Inflammatory macrophage (primary cell): ENCODE data around the gene ZGRF1.
"Not testable (repeated sequence)": the region's sequence is repeated elsewhere in the genome, so short reads cannot be mapped to it uniquely, and the experiment has no call there.

Source experiments
- DNase-seq, 2 donors: peaks; one replicate each; pipeline ENCODE4 v3.0.0-alpha.2; 2020 to 2022

The ZGRF1 gene

DNA sequence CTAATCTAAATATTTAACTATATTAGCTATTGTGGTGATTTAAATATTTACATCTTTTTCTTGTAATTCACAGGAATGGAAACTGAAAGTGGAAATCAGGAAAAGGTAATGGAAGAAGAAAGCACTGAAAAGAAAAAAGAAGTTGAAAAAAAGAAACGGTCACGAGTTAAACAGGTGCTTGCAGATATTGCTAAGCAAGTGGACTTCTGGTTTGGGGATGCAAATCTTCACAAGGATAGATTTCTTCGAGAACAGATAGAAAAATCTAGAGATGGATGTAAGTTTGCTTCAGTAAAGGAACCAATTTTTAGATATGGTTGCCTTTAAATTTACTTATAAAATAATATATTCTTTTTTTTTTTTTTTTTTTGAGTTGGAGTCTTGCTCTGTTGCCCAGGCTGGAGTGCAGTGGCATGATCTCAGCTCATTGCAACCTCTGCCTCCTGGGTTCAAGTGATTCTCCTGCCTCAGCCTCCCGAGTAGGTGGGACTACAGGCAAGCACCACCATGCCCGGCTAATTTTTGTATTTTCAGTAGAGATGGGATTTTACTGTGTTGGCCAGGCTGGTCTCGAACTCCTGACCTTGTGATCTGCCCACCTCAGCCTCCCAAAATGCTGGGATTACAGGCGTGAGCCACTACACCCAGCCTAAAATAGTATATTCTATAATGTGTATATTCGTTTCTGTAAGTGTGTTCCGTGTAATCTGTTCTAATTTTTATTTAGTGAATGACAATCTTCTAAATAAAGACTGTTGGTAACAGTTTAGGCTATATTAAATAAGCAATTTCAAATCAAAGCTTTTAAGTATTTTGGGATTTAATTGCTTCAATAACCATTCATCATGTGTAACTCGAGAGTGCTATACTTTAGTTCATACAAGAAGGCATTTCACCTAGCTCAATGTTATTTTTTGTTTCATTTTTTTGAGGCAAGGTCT is 8.2 kb upstream of the ZGRF1 start:
- not testable (repeated sequence) for DNase-seq

DNA sequence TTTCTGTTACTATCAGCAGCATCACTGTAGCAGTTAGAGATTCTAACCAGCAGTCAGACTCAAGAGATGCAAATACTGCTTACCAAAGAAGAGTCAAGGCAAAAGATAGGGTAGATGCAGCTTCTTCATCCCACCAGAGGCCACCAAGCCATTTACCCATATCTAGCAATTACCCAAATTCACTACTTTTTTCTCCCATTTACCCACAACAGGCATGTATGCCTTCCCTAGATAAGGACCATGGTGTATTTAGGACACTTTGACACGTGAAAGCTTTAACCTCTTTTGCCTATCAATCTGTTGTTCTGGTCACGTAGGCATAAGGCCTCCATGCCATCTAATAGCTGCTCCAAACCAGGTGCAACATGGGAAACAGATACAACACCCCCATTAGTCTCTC is 5.8 kb upstream of the ZGRF1 start:
- no peak for DNase-seq

DNA sequence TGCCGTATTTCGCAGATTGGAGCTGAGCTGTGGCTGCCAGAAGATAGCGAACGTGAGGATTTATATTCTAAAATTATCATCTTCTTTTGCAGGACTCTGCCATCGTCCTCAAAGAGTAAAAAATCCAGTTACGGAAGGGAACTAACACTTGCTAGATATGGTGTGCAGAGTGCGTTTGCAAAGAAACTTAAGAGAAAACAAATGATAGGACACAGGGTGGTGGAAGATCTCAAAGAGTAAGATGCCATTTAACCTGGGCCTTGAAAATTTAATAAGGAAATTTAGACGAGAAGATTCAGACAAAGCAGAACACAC is 800 bp upstream of the ZGRF1 start:
- DNase-seq, result no peak

DNA sequence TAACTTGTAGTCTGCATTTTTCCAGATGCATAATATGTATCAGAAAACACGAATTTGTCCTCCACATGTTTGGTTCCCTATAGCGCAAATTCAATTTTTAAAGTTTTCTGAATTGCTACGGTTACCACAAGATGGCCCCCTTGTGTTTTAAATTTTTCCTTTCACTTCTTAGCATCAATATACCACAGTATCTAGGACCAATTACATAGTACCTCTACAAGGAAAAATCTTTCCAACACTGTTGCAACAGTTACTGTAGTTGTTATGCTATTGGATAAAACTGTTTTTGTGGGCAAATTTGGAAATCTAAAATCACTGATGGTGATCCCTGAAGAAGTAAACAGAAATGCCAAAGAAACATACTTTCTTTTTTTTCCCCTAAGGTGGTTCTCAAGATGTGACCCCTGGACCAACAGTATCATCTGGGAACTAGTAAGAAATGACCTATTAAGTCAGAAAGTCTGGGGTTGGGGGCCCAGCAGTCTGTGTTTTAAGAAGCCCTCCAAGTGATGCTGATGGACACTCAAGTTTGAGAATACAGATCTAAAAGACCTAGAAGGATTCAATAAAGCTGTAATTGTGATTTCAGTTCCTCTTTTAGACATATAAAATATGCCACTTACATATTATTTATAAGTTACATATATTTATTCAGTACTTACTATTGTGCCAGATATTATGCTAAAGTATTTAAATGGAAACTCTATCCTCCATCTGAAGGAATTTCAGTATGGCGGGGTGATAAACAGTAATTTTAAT is 3.1 kb downstream of the ZGRF1 start:
- peak; percentile 2 to 38 for DNase-seq

DNA sequence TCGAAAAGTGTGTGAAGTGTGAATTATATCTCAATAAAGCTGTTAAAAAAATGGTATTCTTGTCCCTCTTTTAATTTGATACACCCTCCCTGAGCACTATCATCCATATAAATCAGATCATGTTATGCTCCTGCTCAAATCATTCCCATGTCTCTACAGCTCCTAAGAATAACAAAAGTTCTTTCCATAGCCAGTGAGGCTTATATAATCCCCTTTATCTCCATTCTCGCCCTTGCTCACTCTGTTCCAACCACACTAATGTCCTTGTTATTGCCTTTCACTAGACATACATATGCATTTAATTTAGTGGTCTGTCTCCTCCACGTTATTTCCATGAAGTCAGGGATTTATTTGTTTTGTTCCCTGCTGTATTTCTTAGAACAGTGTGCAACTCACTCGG is 10.5 kb downstream of the ZGRF1 start:
- no peak for DNase-seq

DNA sequence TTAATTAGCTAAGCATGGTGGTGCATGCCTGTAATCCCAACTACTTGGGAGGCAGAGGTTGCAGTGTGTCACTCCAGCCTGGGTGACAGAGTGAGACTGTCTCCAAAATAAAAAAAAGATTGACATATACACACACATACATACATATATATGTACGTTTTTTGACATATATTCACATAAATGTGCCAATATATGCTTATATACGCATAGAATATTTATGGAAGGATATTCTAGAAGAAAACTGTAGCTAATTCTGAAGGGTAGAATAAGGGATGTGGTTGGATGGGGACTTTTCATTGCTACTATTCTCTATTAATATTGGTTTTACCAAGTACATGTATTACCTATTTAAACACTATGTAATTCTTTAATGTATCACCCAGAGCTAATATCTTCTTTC is 19.7 kb downstream of the ZGRF1 start:
- DNase-seq, result no peak

DNA sequence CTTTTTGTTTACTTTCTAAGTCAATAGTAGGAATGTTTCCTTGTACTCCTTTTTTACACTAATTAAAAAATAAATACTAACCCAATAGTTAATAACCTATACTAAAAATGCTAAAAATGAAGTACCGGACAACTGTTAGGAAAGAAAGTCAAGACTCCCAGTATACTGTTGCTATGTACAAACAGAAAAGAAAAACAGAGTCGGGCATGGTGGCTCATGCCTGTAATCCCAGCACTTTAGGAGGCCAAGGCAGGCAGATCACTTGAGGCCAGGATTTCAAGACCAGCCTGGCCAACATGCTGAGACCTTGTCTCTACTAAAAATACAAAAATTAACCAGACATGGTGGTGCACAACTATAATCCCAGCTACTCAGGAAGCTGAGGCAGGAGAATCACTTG is 23.9 kb downstream of the ZGRF1 start:
- DNase-seq, result not testable (repeated sequence)

DNA sequence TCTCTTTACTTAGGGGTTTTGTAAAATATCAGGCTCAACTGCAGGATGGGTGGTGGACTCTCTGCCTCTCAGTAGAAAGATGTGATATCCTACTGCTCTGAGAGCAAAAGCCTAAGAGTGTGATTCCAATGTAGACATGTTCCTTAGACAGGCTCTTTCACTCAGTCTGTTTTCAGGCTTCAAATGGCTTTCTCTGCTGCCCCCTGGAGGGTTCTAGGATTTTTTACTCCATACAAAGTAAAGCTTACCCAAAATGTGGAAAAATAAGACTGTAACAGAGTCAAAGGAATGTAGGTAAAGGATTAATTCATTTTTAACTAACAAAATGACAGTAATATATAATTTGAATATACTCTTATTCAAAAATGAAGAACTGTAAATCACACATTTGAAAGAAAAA is 32.1 kb downstream of the ZGRF1 start:
- DNase-seq, result peak; percentile 31 to 62

DNA sequence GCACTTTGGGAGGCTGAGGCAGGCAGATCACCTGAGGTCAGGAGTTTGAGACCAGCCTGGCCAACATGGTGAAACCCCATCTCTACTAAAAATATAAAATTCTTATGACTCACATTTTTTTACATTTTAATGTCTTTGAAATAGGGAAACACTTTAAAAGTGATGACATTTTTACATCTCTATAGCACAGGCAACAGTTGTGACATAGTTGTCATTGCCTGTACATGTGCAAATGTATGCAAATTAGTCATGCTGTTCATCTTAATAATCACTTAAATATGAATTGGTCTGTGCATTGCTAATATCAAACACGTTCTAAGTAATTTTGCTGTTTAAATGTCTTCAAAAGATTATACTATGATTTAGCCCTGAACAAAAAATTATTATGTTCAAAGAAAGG is 41.7 kb downstream of the ZGRF1 start:
- DNase-seq, result no peak

DNA sequence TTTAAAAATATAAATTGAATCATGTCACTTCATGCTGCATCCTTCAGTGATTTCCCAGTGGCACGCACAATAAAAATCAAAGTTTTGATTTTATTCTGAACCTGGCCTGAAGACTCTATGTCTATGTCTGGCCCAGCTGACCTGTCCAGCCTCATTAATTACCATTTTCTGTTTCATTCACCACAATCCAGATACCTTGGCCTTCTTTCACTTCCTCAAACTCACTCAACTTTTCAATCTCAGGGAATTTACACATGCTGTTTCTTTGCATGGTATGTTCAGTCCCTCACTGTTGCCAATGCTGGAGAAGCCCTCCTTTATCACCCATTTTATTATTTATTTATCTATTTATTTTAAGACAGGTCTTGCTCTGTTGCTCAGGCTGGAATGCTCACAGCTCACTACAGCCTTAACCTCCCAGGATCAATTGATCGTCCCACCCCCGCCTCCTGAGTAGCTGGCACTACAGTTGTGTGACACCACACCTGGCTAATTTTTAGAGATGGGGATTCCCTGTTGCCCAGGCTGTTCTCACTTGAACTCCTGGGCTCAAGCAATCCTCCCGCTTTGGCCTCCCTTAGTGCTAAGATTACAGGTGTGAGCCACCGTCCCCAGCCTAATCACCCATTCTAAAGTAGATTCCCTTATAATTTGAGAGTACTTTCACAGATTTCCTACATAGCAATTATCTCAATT is 43.1 kb downstream of the ZGRF1 start:
- no peak for DNase-seq

DNA sequence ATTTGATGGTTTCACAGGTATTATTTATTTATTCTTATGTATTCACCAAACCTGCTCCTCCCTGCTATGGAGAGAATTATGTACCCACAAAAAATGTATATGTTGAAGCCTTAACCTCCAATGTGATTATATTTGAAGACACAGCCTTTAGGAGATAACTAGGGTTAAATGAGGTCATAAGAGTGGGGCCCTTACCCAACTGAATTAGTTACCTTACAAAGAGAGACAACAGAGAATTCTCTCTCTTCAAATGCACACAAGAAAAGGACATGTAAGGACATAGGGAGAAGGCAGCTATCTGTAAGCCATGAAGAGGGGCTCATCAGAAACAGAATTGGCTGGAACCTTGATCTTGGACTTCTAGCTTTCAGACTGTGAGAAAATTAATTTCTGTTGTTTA is 44.0 kb downstream of the ZGRF1 start:
- DNase-seq, result no peak

DNA sequence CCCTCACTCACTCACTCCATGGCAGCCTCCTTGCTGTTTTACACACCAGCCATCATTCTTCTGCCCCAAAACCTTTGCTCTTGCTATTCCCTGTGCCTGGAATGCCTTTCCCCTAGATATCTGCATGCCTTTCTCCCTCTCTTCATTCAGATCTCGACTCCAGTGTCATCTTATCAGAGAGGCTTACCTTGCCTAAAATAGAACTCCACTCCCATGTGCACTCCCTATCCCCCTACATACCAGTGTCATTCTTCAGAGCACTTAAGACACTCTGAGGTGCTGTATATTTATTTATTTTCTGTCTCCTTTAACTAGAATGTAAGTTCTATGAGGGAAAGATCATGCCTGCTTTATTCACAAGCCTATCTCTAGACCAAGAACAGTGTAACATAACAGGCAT is 45.1 kb downstream of the ZGRF1 start:
- no peak for DNase-seq

DNA sequence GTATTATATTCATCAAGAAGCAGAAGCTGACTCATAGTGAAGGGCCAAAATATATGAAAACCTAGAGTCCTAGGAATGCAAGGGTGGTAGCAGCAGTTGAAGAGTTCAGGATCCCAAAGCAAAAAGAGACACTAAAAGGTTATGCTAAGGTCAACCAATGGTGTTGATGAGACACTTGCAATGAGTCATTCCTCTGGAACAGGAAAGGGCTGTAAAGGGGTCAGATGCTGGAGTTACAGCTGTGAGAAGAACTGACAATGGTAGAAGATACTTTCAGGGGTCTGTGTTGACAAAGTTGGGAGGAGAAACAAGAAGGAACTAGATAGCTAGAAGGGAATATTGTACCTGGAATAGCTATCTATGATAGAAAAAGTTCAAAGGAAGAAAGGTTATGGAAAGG is 47.5 kb downstream of the ZGRF1 start:
- DNase-seq, result peak in 1 of 2 donors; percentile 17

DNA sequence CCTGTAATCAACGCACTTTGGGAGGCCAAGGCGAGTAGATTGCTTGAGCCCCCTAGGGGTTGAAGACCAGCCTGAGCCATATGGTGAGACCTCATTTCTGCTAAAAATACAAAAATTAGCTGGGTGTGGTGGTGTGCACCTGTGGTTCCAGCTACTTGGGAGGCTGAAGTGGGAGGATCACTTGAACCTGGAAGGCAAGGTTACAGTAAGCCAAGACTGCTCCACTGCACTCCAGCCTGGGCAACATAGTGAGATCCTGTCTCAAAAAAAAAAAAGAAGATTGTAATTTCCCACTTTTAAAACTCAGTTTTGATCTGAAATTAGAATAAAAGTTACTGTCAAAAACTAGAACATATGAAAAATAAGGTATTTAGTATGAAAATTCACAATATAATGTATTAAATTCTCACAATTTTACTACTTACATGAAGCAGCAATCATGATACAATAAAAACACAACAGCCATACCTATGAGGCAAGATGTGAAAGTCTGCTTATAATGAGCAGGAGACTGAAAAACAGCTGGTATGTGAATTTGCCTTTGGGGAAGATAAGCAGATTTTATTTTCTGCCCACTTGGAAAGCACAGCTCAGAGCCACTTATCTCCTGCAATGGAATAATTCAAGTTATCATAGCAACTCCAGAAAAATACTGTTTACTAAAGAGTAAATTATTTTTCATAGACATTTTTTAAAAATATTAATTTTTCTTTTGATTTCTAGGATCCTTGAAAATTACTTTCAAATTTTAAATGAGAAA is 50.6 kb downstream of the ZGRF1 start:
- DNase-seq, result no peak

DNA sequence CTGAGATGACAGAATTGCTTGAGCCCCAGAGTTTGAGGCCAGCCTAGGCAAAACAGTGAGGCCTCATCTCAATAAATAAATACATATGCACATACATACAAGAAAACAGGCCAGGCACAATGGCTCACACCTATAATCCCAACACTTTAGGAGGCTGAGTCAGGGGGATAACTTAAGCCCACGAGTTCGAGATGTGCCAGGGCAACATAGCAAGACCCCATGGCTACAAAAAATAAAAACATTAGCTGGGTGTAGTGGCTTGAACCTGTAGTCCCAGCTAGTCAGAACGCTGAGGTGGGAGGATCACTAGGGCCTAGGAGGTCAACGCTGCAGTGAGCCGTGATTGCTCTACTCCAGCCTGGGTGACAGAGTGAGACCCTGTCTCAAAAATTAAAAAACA is 69.2 kb downstream of the ZGRF1 start:
- no peak for DNase-seq

DNA sequence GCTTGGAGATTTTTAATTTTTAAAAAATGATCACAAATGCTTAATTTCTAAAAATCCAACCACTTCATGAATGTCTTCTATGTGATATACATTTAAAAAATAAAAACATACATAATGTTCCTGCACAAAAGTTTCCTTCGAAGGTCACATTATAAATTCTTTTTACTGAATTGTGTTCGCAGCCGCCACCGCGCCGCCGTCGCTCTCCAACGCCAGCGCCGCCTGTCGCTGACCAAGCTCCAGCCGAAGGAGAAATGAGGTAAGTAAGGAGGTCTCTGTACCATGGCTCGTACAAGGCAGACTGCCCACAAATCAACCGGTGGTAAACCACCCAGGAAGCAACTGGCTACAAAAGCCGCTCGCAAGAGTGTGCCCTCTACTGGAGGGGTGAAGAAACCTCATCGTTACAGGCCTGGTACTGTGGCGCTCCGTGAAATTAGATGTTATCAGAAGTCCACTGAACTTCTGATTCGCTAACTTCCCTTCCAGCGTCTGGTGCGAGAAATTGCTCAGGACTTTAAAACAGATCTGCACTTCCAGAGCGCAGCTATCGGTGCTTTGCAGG is 71.9 kb downstream of the ZGRF1 start:
- no peak for DNase-seq

DNA sequence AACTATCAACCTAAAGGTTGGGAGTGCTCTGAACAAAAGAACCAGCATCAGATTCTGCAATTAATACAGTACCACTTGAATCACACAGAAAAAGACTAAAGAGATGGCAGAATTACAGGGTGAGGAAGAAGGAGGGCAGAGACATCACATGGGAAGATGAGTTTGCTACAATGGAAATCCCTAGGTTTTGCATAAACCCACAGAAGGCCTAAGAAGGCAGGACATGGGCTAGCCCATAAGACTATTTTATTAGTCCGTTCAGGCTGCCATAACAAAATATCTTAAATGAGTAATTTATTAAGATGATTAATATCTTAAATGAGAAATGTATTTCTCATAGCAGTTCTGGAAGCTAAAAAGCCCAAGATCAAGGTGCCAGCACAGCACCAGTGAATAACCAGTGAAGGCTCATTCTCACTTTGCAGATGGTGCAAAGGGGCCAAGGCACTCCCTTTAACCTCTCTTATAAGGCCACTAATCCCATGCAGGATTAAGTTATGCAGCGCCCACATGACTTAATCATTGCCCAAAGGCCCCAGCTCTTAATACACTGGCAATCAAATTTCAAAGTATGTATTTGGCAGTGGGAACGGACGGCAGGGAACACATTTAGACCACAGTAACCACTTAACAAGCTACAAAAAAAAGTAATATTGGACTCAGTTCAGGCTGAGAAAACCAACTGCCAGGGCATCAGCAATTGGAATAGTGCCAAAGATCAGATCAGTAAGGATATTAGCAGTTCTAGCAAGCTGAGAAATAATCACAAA is 73.1 kb downstream of the ZGRF1 start:
- DNase-seq, result no peak

DNA sequence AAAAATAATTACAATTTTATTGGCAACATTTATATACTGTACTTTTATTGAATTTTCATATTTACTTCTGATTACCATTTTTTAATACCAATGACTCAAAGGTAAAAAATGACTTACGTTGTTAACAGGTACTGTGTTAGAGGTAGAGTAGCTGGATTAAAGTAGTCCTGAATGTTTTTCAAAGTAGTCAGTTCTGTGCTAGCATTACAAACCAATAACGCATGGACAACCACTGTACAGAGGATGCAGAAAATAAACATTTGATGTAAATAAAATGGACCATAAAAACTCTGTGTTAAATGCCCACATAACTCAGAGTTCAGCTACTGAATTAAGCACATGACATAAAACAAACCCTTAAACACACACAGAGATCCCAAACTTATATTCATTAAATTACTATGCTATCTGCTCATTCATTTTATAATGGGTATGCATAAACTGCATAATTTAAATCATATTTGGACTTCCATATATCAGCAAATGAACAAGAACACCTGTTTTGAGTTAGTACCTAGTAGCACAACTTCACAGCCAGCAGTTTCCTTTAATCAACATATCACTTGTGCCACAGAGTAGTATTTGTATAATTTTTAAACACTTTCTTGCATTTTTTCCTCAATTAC is 74.3 kb downstream of the ZGRF1 start:
- no peak for DNase-seq

DNA sequence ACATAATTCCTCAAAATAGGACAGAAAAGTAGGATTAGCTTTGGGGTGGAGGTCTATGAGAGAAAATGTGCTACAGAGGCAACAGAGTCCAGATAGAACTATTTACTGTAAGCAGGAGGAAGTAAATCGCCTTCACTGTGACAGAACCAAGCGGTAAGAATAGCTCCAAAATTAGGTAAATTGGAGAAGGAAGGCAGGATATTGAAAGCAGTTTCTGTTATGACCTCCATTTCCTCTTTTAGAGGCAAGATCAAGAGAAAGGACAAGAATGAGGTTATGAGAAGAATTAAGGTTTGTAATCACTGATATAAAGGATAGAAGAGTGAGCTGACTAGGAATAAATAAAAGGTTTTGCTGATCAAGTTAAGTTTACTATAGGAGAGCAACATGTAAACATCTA is 76.6 kb downstream of the ZGRF1 start:
- peak in 1 of 2 donors; percentile 32 for DNase-seq

DNA sequence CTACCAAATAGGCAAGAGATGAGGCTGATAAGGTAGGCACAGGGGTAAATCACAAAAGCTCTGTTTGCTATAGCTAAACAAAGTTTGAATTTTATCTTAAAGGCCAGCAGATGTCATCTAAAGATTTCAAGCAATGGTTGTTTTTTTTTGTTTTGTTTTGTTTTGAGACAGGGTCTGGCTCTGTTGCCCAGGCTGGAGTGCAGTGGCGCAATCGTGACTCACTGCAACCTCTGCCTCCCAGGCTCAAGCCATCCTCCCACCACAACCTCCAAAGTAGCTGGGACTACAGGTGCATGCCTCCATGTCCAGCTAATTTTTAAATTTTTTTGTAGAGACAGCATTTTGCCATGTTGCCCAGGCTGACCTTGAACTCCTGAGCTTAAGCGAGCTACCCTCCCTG is 77.7 kb downstream of the ZGRF1 start:
- no peak for DNase-seq
